Hypothalamus (tissue), 51 donors: ENCODE data around the gene ATP8A2.
A peak's percentile ranks its signal among the peaks of the same experiment; 100 is the strongest.
"Not testable (repeated sequence)": the region's sequence is repeated elsewhere in the genome, so short reads cannot be mapped to it uniquely, and the experiment has no call there.

Experiments used
- DNase-seq, 51 donors: peaks; one replicate each; lab custom pipeline; 2025; lab: John Stamatoyannopoulos, UW

Gene ATP8A2

GRCh38 chr13:25939961-25940687, 568.4 kb downstream of the ATP8A2 start:
- DNase-seq = no peak

GRCh38 chr13:25943081-25943480, 571.3 kb downstream of the ATP8A2 start:
- no peak for DNase-seq

GRCh38 chr13:25943658-25944057, 571.9 kb downstream of the ATP8A2 start:
- DNase-seq = no peak

- peak in 3 of 51 donors; percentile 5 to 17 (median 7) for DNase-seq
These were observed 573.8 kb downstream of the ATP8A2 start for GRCh38 chr13:25945596-25945995.

GRCh38 chr13:25946321-25946720, 574.5 kb downstream of the ATP8A2 start:
- DNase-seq = no peak

- DNase-seq = no peak
These were observed 577.1 kb downstream of the ATP8A2 start for GRCh38 chr13:25948910-25949309.

GRCh38 chr13:25951831-25952230, 580.1 kb downstream of the ATP8A2 start:
- DNase-seq = no peak

GRCh38 chr13:25954080-25954479, 582.3 kb downstream of the ATP8A2 start:
- DNase-seq = not testable (repeated sequence)

GRCh38 chr13:25954943-25955342, 583.2 kb downstream of the ATP8A2 start:
- not testable (repeated sequence) for DNase-seq

GRCh38 chr13:25958986-25959385, 587.2 kb downstream of the ATP8A2 start:
- no peak for DNase-seq

- DNase-seq = no peak
These were observed 589.5 kb downstream of the ATP8A2 start for GRCh38 chr13:25961294-25961693.

- DNase-seq = peak in 2 of 51 donors; percentile 20 to 67
These were observed 591.9 kb downstream of the ATP8A2 start for GRCh38 chr13:25963674-25964073.

- no peak for DNase-seq
These were observed 593.8 kb downstream of the ATP8A2 start for GRCh38 chr13:25965596-25965995.

GRCh38 chr13:25966086-25966485, 594.3 kb downstream of the ATP8A2 start:
- DNase-seq = no peak

- DNase-seq = no peak
These were observed 595.4 kb downstream of the ATP8A2 start for GRCh38 chr13:25967144-25967543.

GRCh38 chr13:25971047-25971446, 599.3 kb downstream of the ATP8A2 start:
- DNase-seq = no peak

- DNase-seq = peak in 4 of 51 donors; percentile 10 to 39 (median 18)
These were observed 599.8 kb downstream of the ATP8A2 start for GRCh38 chr13:25971459-25972145.

- DNase-seq = no peak
These were observed 601.3 kb downstream of the ATP8A2 start for GRCh38 chr13:25973085-25973484.

GRCh38 chr13:25973576-25973975, 601.8 kb downstream of the ATP8A2 start:
- DNase-seq = no peak

- DNase-seq = no peak
These were observed 605.4 kb downstream of the ATP8A2 start for GRCh38 chr13:25977216-25977615.

GRCh38 chr13:25977671-25978070, 605.9 kb downstream of the ATP8A2 start:
- no peak for DNase-seq

- no peak for DNase-seq
These were observed 607.2 kb downstream of the ATP8A2 start for GRCh38 chr13:25978961-25979360.
